K562 (cell line): ENCODE data around the gene CYTH4. TPM values are rescaled to one million over a fixed set of nuclear protein-coding genes. Genes with fewer than 3 reads are reported as not detected.

Experiments used
- ATAC-seq: fragments of 200-7000 bp; cut with Tn5 transposase; 3 replicates; pipeline ENCODE4 v1.9.1; 2020; ENCODE audit warnings: moderate library complexity
- BruUV-seq: library from RNA; stranded (reverse); fragments of 400-500 nt; replicated peaks from 2 replicates; lab custom pipeline; 2021; lab: Mats Ljungman, UMichigan
- CTCF ChIA-PET: fragments of 300-600 bp; formaldehyde crosslinking; extraction: SDS; loops from one replicate; lab custom pipeline; 2021; ENCODE audit warnings: low intra/inter-chr PET ratio; lab: Yijun Ruan, JAX
- POLR2A ChIA-PET: fragments of 300-600, 350-650 bp; sonication (Branson Sonifier 250); formaldehyde crosslinking; extraction: SDS; loops from one replicate; lab custom pipeline; 2021; ENCODE audit warnings: antibody characterized with exemption, inconsistent platforms; lab: Yijun Ruan, JAX
- DNase-seq, 4 experiments: peaks; one replicate each; pipeline versions ENCODE4 v3.0.0 to v3.0.0-alpha.2; 2011 to 2018; ENCODE audit warnings: low spot score in 3 of 4, mixed read lengths in 3 of 4; ENCODE audit errors: extremely low read depth in 1 of 4
- FAIRE-seq: peaks from 2 replicates; lab custom pipeline; 2011; peaks lifted over from hg19 to GRCh38; lab: Jason Lieb, UNC
- H2AFZ ChIP-seq: 2 replicates; pipeline ENCODE4 v1.6.0; 2011; ENCODE audit warnings: low read depth, low read length, control low read depth, inconsistent platforms
- H3K27ac ChIP-seq: fragments of 200-600 bp; 3 replicates; pipeline ENCODE4 v1.8.0; 2011; ENCODE audit warnings: low read depth, mild to moderate bottlenecking, control low read depth, inconsistent platforms, low read length, moderate library complexity, mixed read lengths; ENCODE audit errors: extremely low read depth
- H3K27me3 ChIP-seq, 2 experiments: fragments of 300-600 bp in 1 of 2; 2 replicates in 1 of 2; 3 replicates in 1 of 2; pipeline versions ENCODE4 v1.6.0 to v1.8.0; 2011; ENCODE audit warnings: inconsistent platforms in 2 of 2, low read length in 2 of 2, mild to moderate bottlenecking in 1 of 2, mixed read lengths in 1 of 2, moderate library complexity in 1 of 2; ENCODE audit not compliant: control insufficient read depth in 2 of 2, insufficient read depth in 2 of 2
- H3K36me3 ChIP-seq: fragments of 300-600 bp; 3 replicates; pipeline ENCODE4 v1.8.0; 2011; ENCODE audit warnings: mild to moderate bottlenecking, low read length, inconsistent platforms; ENCODE audit not compliant: control insufficient read depth, insufficient read depth
- H3K4me1 ChIP-seq, 2 experiments: fragments of 200-600 bp in 1 of 2; replicated peaks in 1 of 2; 2 replicates in 1 of 2; 3 replicates in 1 of 2; pipeline versions ENCODE4 v1.5.1 to v1.8.0; 2011; ENCODE audit warnings: inconsistent platforms in 2 of 2, low read length in 2 of 2, mild to moderate bottlenecking in 1 of 2, mixed read lengths in 1 of 2, moderate library complexity in 1 of 2; ENCODE audit not compliant: control insufficient read depth in 2 of 2, insufficient read depth in 2 of 2
- H3K4me2 ChIP-seq: 2 replicates; pipeline ENCODE4 v1.6.1; 2011; ENCODE audit warnings: low read length, control low read depth, inconsistent platforms, mixed read lengths; ENCODE audit not compliant: insufficient read depth
- H3K4me3 ChIP-seq: fragments of 200-600 bp; sonication (generic), shearing (Covaris generic); 2 replicates; pipeline ENCODE4 v1.5.1; 2016; ENCODE audit warnings: control low read depth, inconsistent platforms
- H3K79me2 ChIP-seq: fragments of 200-600 bp; 3 replicates; pipeline ENCODE4 v1.8.0; 2011; ENCODE audit warnings: low read length, inconsistent platforms; ENCODE audit not compliant: control insufficient read depth, insufficient read depth
- H3K9ac ChIP-seq, 2 experiments: 2 replicates each; pipeline versions ENCODE4 v1.6.0 to v1.6.1; 2011; ENCODE audit warnings: low read depth in 2 of 2, low read length in 2 of 2, control low read depth in 1 of 2, inconsistent platforms in 1 of 2, mild to moderate bottlenecking in 1 of 2, mixed read lengths in 1 of 2; ENCODE audit not compliant: insufficient read depth in 1 of 2
- H3K9me1 ChIP-seq: one replicate; pipeline ENCODE4 v1.6.0; 2011; ENCODE audit warnings: inconsistent platforms, mild to moderate bottlenecking, low read length, moderate library complexity; ENCODE audit not compliant: control insufficient read depth, insufficient read depth
- H3K9me3 ChIP-seq: replicated peaks from 2 replicates; pipeline ENCODE4 v1.5.1; 2011; ENCODE audit warnings: low read depth, low read length, inconsistent platforms; ENCODE audit not compliant: control insufficient read depth, insufficient read depth
- H4K20me1 ChIP-seq: replicated peaks from 2 replicates; pipeline ENCODE4 v1.6.1; 2011; ENCODE audit warnings: low read length, inconsistent platforms, mixed read lengths; ENCODE audit not compliant: control insufficient read depth, insufficient read depth
- ATF1 ChIP-seq, 2 experiments: fragments of 450-650 bp in 1 of 2; IDR thresholded peaks; 2 replicates each; pipeline ENCODE4 v1.6.1; 2016; ENCODE audit warnings: missing compliant biosample characterization in 1 of 2, missing genetic modification characterization in 1 of 2
- BDP1 ChIP-seq: IDR thresholded peaks from 3 replicates; pipeline ENCODE4 v1.6.1; 2011; ENCODE audit not compliant: insufficient read length, insufficient read depth
- CCNT2 ChIP-seq: IDR thresholded peaks from 2 replicates; pipeline ENCODE4 v1.6.1; 2011; ENCODE audit warnings: borderline replicate concordance, low read depth, mild to moderate bottlenecking, moderate library complexity, mixed read lengths, low read length; ENCODE audit not compliant: insufficient read length; ENCODE audit errors: extremely low read depth
- SIX5 ChIP-seq, 2 experiments: IDR thresholded peaks; 2 replicates each; pipeline ENCODE4 v1.6.1; 2011; ENCODE audit warnings: low read length in 2 of 2, borderline replicate concordance in 1 of 2, low read depth in 1 of 2, mild to moderate bottlenecking in 1 of 2, moderate library complexity in 1 of 2; ENCODE audit not compliant: insufficient read depth in 1 of 2
- WGBS: fragments of 100-300 bp; shearing (Covaris generic); methylation state at CpG from one replicate; pipeline ENCODE4 v1.1.6; 2016; ENCODE audit warnings: low coverage, mixed read lengths; ENCODE audit not compliant: insufficient coverage; ENCODE audit errors: missing lambda C conversion rate; 5-methylcytosine and 5-hydroxymethylcytosine counted together
- in situ Hi-C: fragments of 300-500 bp; cut with MboI; formaldehyde crosslinking; loops from 4 replicates; pipeline ENCODE4 v1.15.0; 2018; ENCODE audit warnings: inconsistent platforms, mixed read lengths
- intact Hi-C: fragments of 100-400 bp; cut with micrococcal nuclease; formaldehyde crosslinking; loops from 2 replicates; pipeline ENCODE4 v1.14.2; 2022
- polyA plus RNA-seq, 8 experiments: library from polyadenylated mRNA; depleted of rRNA in 4 of 8; stranded (reverse) in 5 of 8; unstranded in 3 of 8; fragments of >200 nt; fragmentation: Nextera tagmentation in 2 of 8; fragmentation: Illumina TruSeq in 1 of 8; extraction: Ambion mirVana in 2 of 8; extraction: Trizol in 1 of 8; gene quantifications; 2 replicates each; pipeline versions ENCODE4 v1.2.1 to v1.2.3, GENCODE V29; 2011 to 2014; ENCODE audit warnings: inconsistent platforms in 1 of 8, missing spikeins in 1 of 8
- total RNA-seq, 7 experiments: library from RNA; depleted of rRNA in 6 of 7; stranded (reverse); fragments of >200 nt in 6 of 7; fragmentation: Illumina TruSeq in 2 of 7; extraction: Trizol in 2 of 7; gene quantifications; 2 replicates each; pipeline versions ENCODE4 v1.2.1 to v1.2.3, GENCODE V29; 2011 to 2021; ENCODE audit warnings: low replicate concordance in 1 of 7

Gene CYTH4
- total and polyA plus RNA-seq, 9 of the 15 experiments (the other 6 are each of a cell fraction or from before 2014, with no cell fraction given), result 0.03 to 2.0 (median 0.61) TPM; not detected in 1

GRCh38 chr22:37324340-37325038, 42.2 kb downstream of the CYTH4 start:
- ChIA-PET CTCF (no interaction called here), POLR2A (interaction anchor here (0.6 to 0.8 kb wide), 2 partner anchors 40 to 97 kb away, joined by 3 read pairs; no protein-coding TSS in a partner anchor)
- Histone ChIP-seq H3K4me1 (peaks cover 0 to 3% of the 10 kb centered on the region in 2 experiments; a peak in 1 of 5 replicates), H3K9me3 (no peaks in the 10 kb centered on the region), H3K4me3 (no peak overlapping the region), H3K9me1 (no peaks in the 10 kb centered on the region), H4K20me1 (no peaks in the 10 kb centered on the region; the same call in 1 of the 2 replicates), H2AFZ (no peak overlapping the region), H3K27ac (no peak overlapping the region), H3K79me2 (no peaks in the 10 kb centered on the region), H3K36me3 (no peaks in the 10 kb centered on the region), H3K4me2 (no peak overlapping the region), H3K9ac (no peak overlapping the region), H3K27me3 (peaks cover 4 to 33% of the 10 kb centered on the region in 2 experiments; a peak in 4 of 5 replicates)
- DNase-seq (no peak), FAIRE-seq (no peak), ATAC-seq (no peak)
- BruUV-seq, result no TSS peak
- in situ Hi-C loops, result loop anchor here (5.0 kb wide), 1 partner anchor 133 kb away; no protein-coding TSS in a partner anchor
- TF ChIP-seq SIX5 (IDR thresholded peaks at IDR 0.05; ENCODE audit: borderline replicate concordance in 1 of 2, insufficient read depth in 1 of 2, low read depth in 1 of 2, low read length in 2 of 2), result no peak
- no peak for TF ChIP-seq BDP1
- no peak for TF ChIP-seq ATF1 (CRISPR knock-in tag; IDR thresholded peaks at IDR 0.05)
- TF ChIP-seq ATF1 (tag; IDR thresholded peaks at IDR 0.05), result no peak
- TF ChIP-seq CCNT2, result no peak
- intact Hi-C loops, result no loop called here
- 6% methylated on average over 18 of the region's 51 CpGs for WGBS
